Keratinocyte (primary cell): ENCODE data around the gene RNF207.

Experiments used
- CTCF ChIP-seq, 3 experiments: IDR thresholded peaks in 1 of 3; conservative IDR thresholded peaks in 1 of 3; optimal IDR thresholded peaks in 1 of 3; 2 replicates in 2 of 3; 3 replicates in 1 of 3; pipeline versions ENCODE3 to v1.5.1; 2011; ENCODE audit warnings: low read length in 3 of 3, mild to moderate bottlenecking in 3 of 3, moderate library complexity in 2 of 3, control low read depth in 1 of 3, inconsistent platforms in 1 of 3; ENCODE audit not compliant: insufficient read depth in 2 of 3; ENCODE audit errors: extremely low read depth in 1 of 3
- EZH2 ChIP-seq: IDR thresholded peaks from one replicate; pipeline ENCODE4 v1.6.1; 2012; ENCODE audit warnings: inconsistent platforms, mild to moderate bottlenecking, low read length, moderate library complexity

GRCh38 chr1:6157132-6157527, 48.8 kb upstream of the RNF207 start:
- no peak for TF ChIP-seq CTCF (optimal IDR thresholded peaks at IDR 0.05 in 1 of 3, IDR thresholded peaks at IDR 0.05 in 1 of 3, conservative IDR thresholded peaks at IDR 0.05 in 1 of 3; ENCODE audit: extremely low read depth in 1 of 3, insufficient read depth in 2 of 3, low read length in 3 of 3)
- no peak for TF ChIP-seq EZH2
